ENCODE results near the gene WNT11. TPM values are rescaled to one million over a fixed set of nuclear protein-coding genes. Genes with fewer than 3 reads are reported as not detected.

Gene WNT11
- total and polyA plus RNA-seq, 2 experiments from 2014 or later = not detected

GRCh38 chr11:76212086-76213035, 6.1 kb upstream of the WNT11 start:
- H2AFZ ChIP-seq = no peak overlapping the region
- no peak overlapping the region for H3K4me3 ChIP-seq
- no peaks in the 10 kb centered on the region for H3K9me2 ChIP-seq (ENCODE audit: insufficient read depth)
- TF ChIP-seq EZH2phosphoT487 (IDR thresholded peaks at IDR 0.05; ENCODE audit: insufficient read depth, low read depth) (no peak), EZH2 (IDR thresholded peaks at IDR 0.05; ENCODE audit: insufficient read depth, poor library complexity, severe bottlenecking) (no peak)
- H3K9me3 ChIP-seq (ENCODE audit: low read depth) = no peaks in the 10 kb centered on the region
- peaks cover 4% of the 10 kb centered on the region; the same call in 1 of the 2 replicates for H3K27me3 ChIP-seq (replicated peaks; ENCODE audit: insufficient read depth)
- no peak overlapping the region for H3K27ac ChIP-seq
- H3K4me1 ChIP-seq (ENCODE audit: insufficient read depth) = 0 out of 2 replicates have a peak, but pooled peaks cover 5% of the 10 kb centered on the region
- H3K36me3 ChIP-seq (ENCODE audit: low read depth) = no peaks in the 10 kb centered on the region
- 0 out of 2 replicates have a peak, but pooled peaks cover 6% of the 10 kb centered on the region for H3F3A ChIP-seq (ENCODE audit: insufficient read depth)
- 77 to 80% methylated on average over 6 to 7 of the region's 7 CpGs for WGBS, 2 experiments (ENCODE audit: low coverage in 1 of 2, low lambda C conversion rate in 2 of 2, missing lambda C conversion rate in 2 of 2)
- in situ Hi-C loops (cut with MboI) = loop anchor here (10.0 kb wide), 1 partner anchor 102 kb away; no protein-coding TSS in a partner anchor
- no peak for DNase-seq
- H3K9ac ChIP-seq = no peak overlapping the region
- no peaks in the 10 kb centered on the region for H3K79me2 ChIP-seq (ENCODE audit: insufficient read depth)
- no peak overlapping the region for H3K4me2 ChIP-seq (ENCODE audit: unreplicated experiment)
- no peaks in the 10 kb centered on the region for H4K20me1 ChIP-seq (ENCODE audit: insufficient read depth)

DNA sequence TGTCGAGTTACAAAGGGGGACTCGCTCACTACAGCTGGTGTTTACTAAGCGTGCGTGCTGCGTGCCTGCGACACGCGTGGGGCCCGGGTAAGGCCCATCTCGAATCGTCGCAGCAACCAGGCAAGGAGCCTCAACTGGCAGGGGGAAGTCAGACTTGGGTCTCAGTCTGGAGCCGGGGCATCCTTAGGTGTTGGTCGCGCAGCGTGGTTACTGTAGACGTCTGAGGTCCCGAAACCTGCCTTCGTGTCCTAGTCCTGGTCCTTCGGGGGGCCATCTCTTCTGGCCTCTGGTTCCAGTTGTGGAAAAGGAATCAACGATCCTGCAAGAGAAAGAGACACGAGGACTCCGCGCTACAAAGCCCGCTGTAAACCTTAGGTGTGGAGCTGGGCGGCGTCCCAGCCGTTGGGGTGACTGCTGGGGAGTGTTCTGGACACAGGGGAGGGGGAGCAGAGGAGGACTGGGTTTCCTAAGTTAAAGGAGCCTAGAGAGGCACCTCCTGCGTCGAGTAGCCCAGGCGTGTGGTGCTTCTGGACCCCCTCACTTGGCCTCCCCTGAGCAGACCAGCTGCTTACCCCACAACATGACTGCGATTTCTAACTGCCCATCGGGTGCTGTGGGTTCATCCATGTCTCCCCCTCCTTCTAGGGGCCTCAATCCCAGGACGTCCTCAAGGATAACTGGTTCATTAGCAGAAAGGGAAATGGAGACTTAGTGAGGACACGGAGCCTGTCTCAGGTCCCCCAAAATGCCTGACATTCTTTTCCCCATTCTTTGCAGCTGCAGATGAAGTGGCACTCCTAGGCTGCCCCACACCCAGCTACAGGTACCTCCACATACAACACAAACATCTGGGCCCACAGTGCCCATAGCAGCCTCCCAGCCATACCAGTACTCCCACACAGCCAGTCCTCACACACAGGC, 4.9 kb upstream of the WNT11 start:
- H3K4me3 ChIP-seq = peak overlapping the region; percentile 75
- H3K9ac ChIP-seq = no peak overlapping the region
- H3K79me2 ChIP-seq (ENCODE audit: insufficient read depth) = no peaks in the 10 kb centered on the region
- H3K4me1 ChIP-seq (ENCODE audit: insufficient read depth) = 0 out of 2 replicates have a peak, but pooled peaks cover 5% of the 10 kb centered on the region
- H3K27me3 ChIP-seq (replicated peaks; ENCODE audit: insufficient read depth) = peaks cover 13% of the 10 kb centered on the region; the same call in 1 of the 2 replicates
- peak overlapping the region; percentile 63 for H3K4me2 ChIP-seq (ENCODE audit: unreplicated experiment)
- TF ChIP-seq EZH2 (IDR thresholded peaks at IDR 0.05; ENCODE audit: insufficient read depth, poor library complexity, severe bottlenecking) (no peak), EZH2phosphoT487 (IDR thresholded peaks at IDR 0.05; ENCODE audit: insufficient read depth, low read depth) (no peak)
- H3K36me3 ChIP-seq (ENCODE audit: low read depth) = no peaks in the 10 kb centered on the region
- H3K9me2 ChIP-seq (ENCODE audit: insufficient read depth) = no peaks in the 10 kb centered on the region
- in situ Hi-C loops (cut with MboI) = loop anchor here (10.0 kb wide), 1 partner anchor 104 kb away; no protein-coding TSS in a partner anchor
- DNase-seq = no peak
- H2AFZ ChIP-seq = no peak overlapping the region
- H3K27ac ChIP-seq = no peak overlapping the region
- H4K20me1 ChIP-seq (ENCODE audit: insufficient read depth) = no peaks in the 10 kb centered on the region
- H3F3A ChIP-seq (ENCODE audit: insufficient read depth) = 0 out of 2 replicates have a peak, but pooled peaks cover 5% of the 10 kb centered on the region
- WGBS, 2 experiments (ENCODE audit: low coverage in 1 of 2, low lambda C conversion rate in 2 of 2, missing lambda C conversion rate in 2 of 2) = 53 to 54% methylated on average over 35 of the region's 35 CpGs
- no peaks in the 10 kb centered on the region for H3K9me3 ChIP-seq (ENCODE audit: low read depth)

DNA sequence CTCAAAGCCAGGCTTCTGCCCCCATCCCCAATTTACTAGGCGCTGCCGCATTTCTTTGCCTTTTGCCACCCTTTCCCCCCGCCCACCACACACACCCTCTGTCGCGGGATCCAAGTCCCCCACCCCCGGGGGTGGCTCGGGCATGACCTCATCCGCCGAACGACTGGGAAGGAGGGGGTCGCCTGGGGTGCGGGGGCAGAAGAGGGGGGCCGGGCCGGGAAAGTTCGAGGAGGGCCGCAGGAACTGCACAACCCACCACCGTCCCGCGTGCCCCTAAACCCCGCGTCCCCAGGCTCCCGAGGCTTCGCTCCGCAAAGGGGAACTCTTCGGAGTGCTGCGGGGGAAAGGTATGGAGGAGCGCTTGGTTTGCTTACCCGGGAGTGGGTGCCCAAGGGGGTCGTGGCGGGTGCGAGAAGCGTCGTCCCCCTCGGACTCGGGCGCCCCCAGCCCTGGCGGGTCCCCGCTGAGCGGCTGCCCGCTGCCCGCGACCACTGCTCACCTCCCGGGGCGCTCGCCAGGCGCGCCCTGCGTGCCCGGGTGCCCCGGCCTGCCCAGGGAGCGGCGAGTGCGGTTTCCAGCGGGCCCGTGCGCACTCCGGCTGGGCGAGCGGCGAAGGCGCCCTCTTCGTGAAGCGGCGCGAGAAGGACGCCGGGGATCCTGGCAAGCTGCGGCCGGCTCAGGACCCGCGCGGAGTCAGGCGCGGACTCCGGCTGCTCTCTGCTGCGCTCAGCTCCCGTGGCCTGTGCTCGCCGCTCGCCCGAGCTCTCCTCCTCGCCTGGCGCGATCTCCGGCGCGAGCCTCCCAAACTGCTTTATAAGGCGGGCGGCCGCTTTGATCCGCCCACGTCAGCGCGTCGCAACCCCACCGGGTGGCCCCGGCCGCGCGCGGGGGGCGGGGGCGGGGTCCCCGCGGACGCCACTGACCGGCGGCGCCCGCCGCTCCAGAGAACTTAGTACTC, 4.0 kb upstream of the WNT11 start:
- Histone ChIP-seq H3K9me3 (ENCODE audit: low read depth) (no peaks in the 10 kb centered on the region), H3F3A (ENCODE audit: insufficient read depth) (0 out of 2 replicates have a peak, but pooled peaks cover 2% of the 10 kb centered on the region), H3K27me3 (replicated peaks; ENCODE audit: insufficient read depth) (peaks cover 22% of the 10 kb centered on the region), H4K20me1 (ENCODE audit: insufficient read depth) (no peaks in the 10 kb centered on the region), H3K4me2 (ENCODE audit: unreplicated experiment) (peak overlapping the region; percentile 63), H3K9me2 (ENCODE audit: insufficient read depth) (no peaks in the 10 kb centered on the region), H3K79me2 (ENCODE audit: insufficient read depth) (no peaks in the 10 kb centered on the region), H3K9ac (no peak overlapping the region), H3K36me3 (ENCODE audit: low read depth) (no peaks in the 10 kb centered on the region), H3K4me3 (peak overlapping the region; percentile 75), H3K27ac (no peak overlapping the region), H2AFZ (no peak overlapping the region), H3K4me1 (ENCODE audit: insufficient read depth) (0 out of 2 replicates have a peak, but pooled peaks cover 5% of the 10 kb centered on the region)
- 2% methylated on average over 50 to 98 of the region's 111 CpGs for WGBS, 2 experiments (ENCODE audit: low coverage in 1 of 2, low lambda C conversion rate in 2 of 2, missing lambda C conversion rate in 2 of 2)
- in situ Hi-C loops (cut with MboI) = loop anchor here (10.0 kb wide), 1 partner anchor 105 kb away; no protein-coding TSS in a partner anchor
- peak; percentile 87 for DNase-seq
- TF ChIP-seq EZH2phosphoT487 (IDR thresholded peaks at IDR 0.05; ENCODE audit: insufficient read depth, low read depth) (no peak), EZH2 (IDR thresholded peaks at IDR 0.05; ENCODE audit: insufficient read depth, poor library complexity, severe bottlenecking) (no peak)

Data from GM23248 (cell line).